HG02798 (cell line): ENCODE data around the gene PLA2R1.
A peak's percentile ranks its signal among the peaks of the same experiment; 100 is the strongest.

ENCODE experiments used
- ATAC-seq: cut with Tn5 transposase; IDR thresholded peaks from one replicate; pipeline ENCODE4 v1.9.1; 2021; ENCODE audit warnings: mild to moderate bottlenecking; ENCODE audit not compliant: unreplicated experiment, poor library complexity

PLA2R1 gene

GRCh38 chr2:160035125-160035524, 27.3 kb downstream of the PLA2R1 start:
- no peak for ATAC-seq

- ATAC-seq = no peak
Observed at GRCh38 chr2:160034396-160034795, 28.0 kb downstream of the PLA2R1 start.

GRCh38 chr2:160033732-160034392, 28.6 kb downstream of the PLA2R1 start:
- ATAC-seq = no peak

- ATAC-seq = no peak
Observed at GRCh38 chr2:160029270-160029628, 33.2 kb downstream of the PLA2R1 start.

GRCh38 chr2:160028431-160029269, 33.8 kb downstream of the PLA2R1 start:
- ATAC-seq = no peak

- ATAC-seq = no peak
Observed at GRCh38 chr2:160022162-160022561, 40.3 kb downstream of the PLA2R1 start.

- ATAC-seq = no peak
Observed at GRCh38 chr2:160019374-160020090, 42.9 kb downstream of the PLA2R1 start.

- ATAC-seq = no peak
Observed at GRCh38 chr2:160015746-160016145, 46.7 kb downstream of the PLA2R1 start.

- ATAC-seq = no peak
Observed at GRCh38 chr2:160014227-160014626, 48.2 kb downstream of the PLA2R1 start.

GRCh38 chr2:160010361-160011145, 51.9 kb downstream of the PLA2R1 start:
- ATAC-seq = no peak

GRCh38 chr2:160007111-160007510, 55.3 kb downstream of the PLA2R1 start:
- no peak for ATAC-seq

GRCh38 chr2:160006475-160006874, 55.9 kb downstream of the PLA2R1 start:
- ATAC-seq = peak; percentile 60

- ATAC-seq = no peak
Observed at GRCh38 chr2:160005908-160006307, 56.5 kb downstream of the PLA2R1 start.

- ATAC-seq = no peak
Observed at GRCh38 chr2:160005476-160005875, 56.9 kb downstream of the PLA2R1 start.

- no peak for ATAC-seq
Observed at GRCh38 chr2:159998961-159999360, 63.5 kb downstream of the PLA2R1 start.

- ATAC-seq = no peak
Observed at GRCh38 chr2:159998243-159998642, 64.2 kb downstream of the PLA2R1 start.

GRCh38 chr2:159996792-159997546, 65.4 kb downstream of the PLA2R1 start:
- no peak for ATAC-seq

GRCh38 chr2:159995038-159995437, 67.4 kb downstream of the PLA2R1 start:
- no peak for ATAC-seq

- no peak for ATAC-seq
Observed at GRCh38 chr2:159989249-159989648, 73.2 kb downstream of the PLA2R1 start.
